Endodermal cell (in vitro differentiated cells): ENCODE measurements around the gene POLA2. TPM values are rescaled to one million over a fixed set of nuclear protein-coding genes. Genes with fewer than 3 reads are reported as not detected.

Experiments used
- DNase-seq: peaks from one replicate; pipeline ENCODE4 v3.0.0-alpha.2; 2017
- H3K27ac ChIP-seq: 2 replicates; pipeline ENCODE4 v1.5.1; 2013; ENCODE audit warnings: mild to moderate bottlenecking, low read depth, low read length, moderate library complexity
- H3K27me3 ChIP-seq: 2 replicates; pipeline ENCODE4 v1.6.1; 2013; ENCODE audit warnings: mild to moderate bottlenecking, low read length, moderate library complexity; ENCODE audit not compliant: insufficient read depth, control insufficient read depth, poor library complexity, severe bottlenecking
- H3K36me3 ChIP-seq: 2 replicates; pipeline ENCODE4 v1.7.0; 2013; ENCODE audit warnings: mild to moderate bottlenecking, low read length, moderate library complexity; ENCODE audit not compliant: control insufficient read depth, insufficient read depth
- H3K4me1 ChIP-seq: one replicate; pipeline ENCODE4 v1.7.0; 2013; ENCODE audit warnings: low read length; ENCODE audit not compliant: control insufficient read depth, insufficient read depth
- H3K4me3 ChIP-seq: 2 replicates; pipeline ENCODE4 v1.5.1; 2013; ENCODE audit warnings: mild to moderate bottlenecking, low read length, moderate library complexity
- H3K9ac ChIP-seq: 2 replicates; pipeline ENCODE4 v1.6.1; 2013; ENCODE audit warnings: mild to moderate bottlenecking, low read length, moderate library complexity; ENCODE audit not compliant: poor library complexity, severe bottlenecking; ENCODE audit errors: extremely low read depth
- H3K9me3 ChIP-seq: 2 replicates; pipeline ENCODE4 v1.6.1; 2013; ENCODE audit warnings: mild to moderate bottlenecking, low read length, moderate library complexity; ENCODE audit not compliant: control insufficient read depth
- H3K27ac Mint-ChIP-seq: 2 replicates; pipeline ENCODE4 v1.8.0; 2020; ENCODE audit warnings: mixed read lengths
- H3K27me3 Mint-ChIP-seq: 2 replicates; pipeline ENCODE4 v1.8.0; 2021; ENCODE audit warnings: mild to moderate bottlenecking, mixed read lengths; ENCODE audit not compliant: insufficient read depth
- H3K36me3 Mint-ChIP-seq: 2 replicates; pipeline ENCODE4 v1.8.0; 2020; ENCODE audit warnings: low read depth, mixed read lengths
- H3K4me1 Mint-ChIP-seq: 2 replicates; pipeline ENCODE4 v1.8.0; 2020; ENCODE audit warnings: mixed read lengths
- H3K4me3 Mint-ChIP-seq: 2 replicates; pipeline ENCODE4 v1.8.0; 2020; ENCODE audit warnings: mild to moderate bottlenecking, moderate library complexity, mixed read lengths
- H3K9me3 Mint-ChIP-seq: 2 replicates; pipeline ENCODE4 v1.8.0; 2020; ENCODE audit warnings: mild to moderate bottlenecking, mixed read lengths
- WGBS, 2 experiments: methylation state at CpG; one replicate each; pipeline versions ENCODE4 v1.1.5 to v1.1.7; 2013; ENCODE audit warnings: missing lambda C conversion rate in 2 of 2, mixed read lengths in 1 of 2; ENCODE audit not compliant: insufficient coverage in 1 of 2, insufficient read length in 1 of 2; 5-methylcytosine and 5-hydroxymethylcytosine counted together
- total RNA-seq, 2 donors: library from RNA; stranded (reverse); fragmentation: NEBNext Ultra II Directional in 1 of 2; extraction: Animal tissue kit (Norgen Biotek cat#: 25700) in 1 of 2; gene quantifications; 2 replicates in 1 of 2; 3 replicates in 1 of 2; pipeline ENCODE4 v1.2.1, GENCODE V29; 2021
- TF ChIP-seq, protein P1 (sequence below): fragments of 200-600 bp; sonication (generic); conservative IDR thresholded peaks from 2 replicates; pipeline ENCODE4 v1.5.0; 2021; ENCODE audit warnings: antibody characterized with exemption, mild to moderate bottlenecking

Gene POLA2
- total RNA-seq, 2 donors from 2014 or later, result 42.2 to 65.0 TPM

DNA sequence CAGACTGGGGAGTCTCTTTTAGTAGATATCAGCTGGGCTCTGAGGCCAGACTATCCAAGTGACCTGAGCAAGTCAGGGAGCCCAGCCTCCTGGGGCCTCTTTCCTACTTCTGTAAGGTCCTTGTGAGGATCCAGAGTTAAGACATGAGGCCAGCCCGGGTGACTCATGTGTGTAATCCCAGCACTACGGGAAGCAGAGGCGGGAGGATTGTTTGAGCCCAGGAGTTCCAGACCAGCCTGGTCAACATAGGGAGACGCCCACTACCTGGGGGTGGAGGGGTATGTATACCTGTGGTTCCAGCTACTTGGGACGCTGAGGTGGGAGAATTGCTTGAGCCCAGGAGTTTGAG lies 36.9 kb upstream of the POLA2 start:
- Mint-ChIP-seq H3K36me3 (peaks cover 18% of the 10 kb centered on the region), H3K27ac (peak overlapping the region; percentile 87), H3K4me3 (peak overlapping the region; percentile 58), H3K9me3 (peaks cover 3% of the 10 kb centered on the region), H3K4me1 (peaks cover 15% of the 10 kb centered on the region), H3K27me3 (peaks cover 7% of the 10 kb centered on the region)
- DNase-seq, result peak; percentile 89
- Histone ChIP-seq H3K4me3 (no peak overlapping the region), H3K27ac (no peak overlapping the region), H3K9ac (no peak overlapping the region), H3K27me3 (no peaks in the 10 kb centered on the region), H3K36me3 (peaks cover 7% of the 10 kb centered on the region), H3K9me3 (peaks cover 4% of the 10 kb centered on the region), H3K4me1 (peaks cover 6% of the 10 kb centered on the region)
- TF ChIP-seq, protein P1, sequence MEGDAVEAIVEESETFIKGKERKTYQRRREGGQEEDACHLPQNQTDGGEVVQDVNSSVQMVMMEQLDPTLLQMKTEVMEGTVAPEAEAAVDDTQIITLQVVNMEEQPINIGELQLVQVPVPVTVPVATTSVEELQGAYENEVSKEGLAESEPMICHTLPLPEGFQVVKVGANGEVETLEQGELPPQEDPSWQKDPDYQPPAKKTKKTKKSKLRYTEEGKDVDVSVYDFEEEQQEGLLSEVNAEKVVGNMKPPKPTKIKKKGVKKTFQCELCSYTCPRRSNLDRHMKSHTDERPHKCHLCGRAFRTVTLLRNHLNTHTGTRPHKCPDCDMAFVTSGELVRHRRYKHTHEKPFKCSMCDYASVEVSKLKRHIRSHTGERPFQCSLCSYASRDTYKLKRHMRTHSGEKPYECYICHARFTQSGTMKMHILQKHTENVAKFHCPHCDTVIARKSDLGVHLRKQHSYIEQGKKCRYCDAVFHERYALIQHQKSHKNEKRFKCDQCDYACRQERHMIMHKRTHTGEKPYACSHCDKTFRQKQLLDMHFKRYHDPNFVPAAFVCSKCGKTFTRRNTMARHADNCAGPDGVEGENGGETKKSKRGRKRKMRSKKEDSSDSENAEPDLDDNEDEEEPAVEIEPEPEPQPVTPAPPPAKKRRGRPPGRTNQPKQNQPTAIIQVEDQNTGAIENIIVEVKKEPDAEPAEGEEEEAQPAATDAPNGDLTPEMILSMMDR, result no peak
- WGBS, 2 experiments, result 29 to 33% methylated on average over 3 to 5 of the region's 5 CpGs

DNA sequence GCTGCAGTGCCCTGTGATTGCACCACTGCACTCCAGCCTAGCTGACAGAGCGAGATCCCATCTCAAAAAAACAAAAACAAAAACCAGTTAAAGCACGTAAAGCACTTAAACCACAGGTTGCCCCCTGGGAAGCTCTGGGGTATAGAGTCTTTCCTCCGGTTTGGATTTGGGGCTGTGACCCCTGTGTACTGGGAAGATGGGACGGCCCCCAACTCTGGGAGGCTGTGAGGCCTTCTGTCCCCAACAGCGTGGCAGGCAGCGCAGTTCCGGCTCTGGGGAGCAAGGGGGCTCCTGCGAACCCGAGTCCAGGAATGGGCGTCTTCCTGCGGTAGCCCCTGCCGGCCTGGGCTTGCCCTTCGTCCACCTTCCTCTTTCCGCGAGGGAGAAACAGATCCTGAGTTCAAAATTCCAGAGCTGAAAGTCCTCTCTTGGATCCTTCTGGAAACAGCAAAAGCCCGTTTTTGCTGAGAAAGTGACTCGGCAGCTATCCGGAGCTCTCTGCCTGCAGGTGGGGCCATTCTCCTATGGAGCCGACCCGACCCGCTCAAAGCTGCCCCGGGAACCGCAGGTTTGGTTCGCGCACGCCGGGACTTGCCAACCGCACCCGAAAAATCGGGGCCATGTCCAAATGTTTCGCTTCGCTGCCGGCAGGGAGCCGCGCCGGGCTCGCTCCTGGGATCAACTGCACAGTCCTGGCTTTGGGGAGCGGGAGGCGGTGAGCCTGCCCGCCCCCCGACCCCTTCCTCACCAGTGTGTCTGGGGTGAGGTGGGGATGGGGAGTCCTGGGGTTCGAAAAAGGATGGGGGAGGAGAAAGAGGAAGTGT lies 36.3 kb upstream of the POLA2 start:
- H3K36me3 ChIP-seq, result peaks cover 7% of the 10 kb centered on the region
- H3K4me3 ChIP-seq, result peak overlapping the region; percentile 63
- peak overlapping the region; percentile 87 for H3K27ac Mint-ChIP-seq
- H3K9me3 Mint-ChIP-seq, result peaks cover 9% of the 10 kb centered on the region
- peaks cover 23% of the 10 kb centered on the region for H3K36me3 Mint-ChIP-seq
- WGBS, 2 experiments, result 10 to 17% methylated on average over 17 to 41 of the region's 42 CpGs
- H3K4me3 Mint-ChIP-seq, result peak overlapping the region; percentile 58
- H3K4me1 Mint-ChIP-seq, result peaks cover 15% of the 10 kb centered on the region
- TF ChIP-seq, protein P1, result peak; percentile 81
- H3K9ac ChIP-seq, result no peak overlapping the region
- H3K27me3 ChIP-seq, result no peaks in the 10 kb centered on the region
- H3K27ac ChIP-seq, result no peak overlapping the region
- peaks cover 10% of the 10 kb centered on the region for H3K9me3 ChIP-seq
- peaks cover 7% of the 10 kb centered on the region for H3K27me3 Mint-ChIP-seq
- DNase-seq, result peak; percentile 89
- peaks cover 6% of the 10 kb centered on the region for H3K4me1 ChIP-seq

DNA sequence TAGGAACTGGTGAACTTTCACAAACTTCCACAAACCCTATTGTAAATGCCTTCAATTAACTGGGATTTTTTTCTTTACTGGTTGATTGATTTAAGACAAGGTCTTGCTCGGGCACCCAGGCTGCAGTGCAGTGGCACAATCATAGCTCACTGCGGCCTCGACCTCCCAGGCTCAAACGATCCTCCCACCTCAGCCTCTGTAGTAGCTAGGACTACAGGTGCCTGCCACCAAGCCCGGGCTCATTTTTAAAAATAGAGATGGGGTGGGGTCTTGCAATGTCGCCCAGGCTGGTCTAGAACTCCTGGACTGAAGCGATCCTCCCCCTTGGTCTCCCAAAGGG lies 35.7 kb upstream of the POLA2 start:
- peak overlapping the region; percentile 87 for H3K27ac Mint-ChIP-seq
- peak overlapping the region; percentile 63 for H3K4me3 ChIP-seq

More for the DNA sequence above, 35.7 kb upstream of the POLA2 start:
- H3K4me1 Mint-ChIP-seq, result peaks cover 15% of the 10 kb centered on the region
- peak overlapping the region; percentile 58 for H3K4me3 Mint-ChIP-seq
- H3K9ac ChIP-seq, result no peak overlapping the region
- peaks cover 7% of the 10 kb centered on the region for H3K36me3 ChIP-seq
- peaks cover 6% of the 10 kb centered on the region for H3K4me1 ChIP-seq
- WGBS, 2 experiments, result 81 to 84% methylated on average over 6 to 7 of the region's 7 CpGs
- H3K27me3 ChIP-seq, result no peaks in the 10 kb centered on the region
- H3K36me3 Mint-ChIP-seq, result peaks cover 23% of the 10 kb centered on the region
- DNase-seq, result no peak
- H3K27me3 Mint-ChIP-seq, result peaks cover 7% of the 10 kb centered on the region
- H3K9me3 Mint-ChIP-seq, result peaks cover 9% of the 10 kb centered on the region
- H3K9me3 ChIP-seq, result peaks cover 10% of the 10 kb centered on the region
- no peak overlapping the region for H3K27ac ChIP-seq
- TF ChIP-seq, protein P1, result no peak
